GOT3 (cell line): ENCODE measurements around the gene HAPLN2.

Source experiments
- DNase-seq: peaks from one replicate; lab custom pipeline; 2025; ENCODE audit warnings: mixed read lengths; lab: John Stamatoyannopoulos, UW

The HAPLN2 gene

GRCh38 chr1:156645056-156645455 lies 25.8 kb downstream of the HAPLN2 start:
- DNase-seq = no peak

GRCh38 chr1:156645666-156646065 lies 26.5 kb downstream of the HAPLN2 start:
- no peak for DNase-seq

- DNase-seq = no peak
These were observed 27.6 kb downstream of the HAPLN2 start for GRCh38 chr1:156646738-156647211.

- DNase-seq = no peak
These were observed 28.1 kb downstream of the HAPLN2 start for GRCh38 chr1:156647351-156647750.

GRCh38 chr1:156648496-156648895 lies 29.3 kb downstream of the HAPLN2 start:
- no peak for DNase-seq

- no peak for DNase-seq
These were observed 29.7 kb downstream of the HAPLN2 start for GRCh38 chr1:156648951-156649350.

GRCh38 chr1:156652131-156652991 lies 33.1 kb downstream of the HAPLN2 start:
- no peak for DNase-seq

GRCh38 chr1:156652992-156653355 lies 33.8 kb downstream of the HAPLN2 start:
- no peak for DNase-seq

GRCh38 chr1:156654700-156655099 lies 35.5 kb downstream of the HAPLN2 start:
- DNase-seq = no peak

- no peak for DNase-seq
These were observed 36.1 kb downstream of the HAPLN2 start for GRCh38 chr1:156655151-156655903.

- no peak for DNase-seq
These were observed 36.8 kb downstream of the HAPLN2 start for GRCh38 chr1:156655904-156656516.

GRCh38 chr1:156656806-156657740 lies 37.9 kb downstream of the HAPLN2 start:
- peak; percentile 19 for DNase-seq

- DNase-seq = no peak
These were observed 38.6 kb downstream of the HAPLN2 start for GRCh38 chr1:156657741-156658319.

GRCh38 chr1:156658496-156658895 lies 39.3 kb downstream of the HAPLN2 start:
- no peak for DNase-seq

- no peak for DNase-seq
These were observed 39.8 kb downstream of the HAPLN2 start for GRCh38 chr1:156658945-156659574.

GRCh38 chr1:156659661-156659987 lies 40.4 kb downstream of the HAPLN2 start:
- no peak for DNase-seq

GRCh38 chr1:156659988-156660751 lies 41.0 kb downstream of the HAPLN2 start:
- DNase-seq = peak; percentile 95

GRCh38 chr1:156660752-156661112 lies 41.5 kb downstream of the HAPLN2 start:
- DNase-seq = no peak

GRCh38 chr1:156662005-156662799 lies 43.0 kb downstream of the HAPLN2 start:
- no peak for DNase-seq

GRCh38 chr1:156662800-156663055 lies 43.5 kb downstream of the HAPLN2 start:
- no peak for DNase-seq
